Iris pigment epithelial cell (primary cell): ENCODE results near the gene EXOC4.

ENCODE experiments used
- DNase-seq: peaks from one replicate; pipeline ENCODE4 v3.0.0-alpha.2; 2011; ENCODE audit warnings: low read depth

EXOC4 gene

DNA sequence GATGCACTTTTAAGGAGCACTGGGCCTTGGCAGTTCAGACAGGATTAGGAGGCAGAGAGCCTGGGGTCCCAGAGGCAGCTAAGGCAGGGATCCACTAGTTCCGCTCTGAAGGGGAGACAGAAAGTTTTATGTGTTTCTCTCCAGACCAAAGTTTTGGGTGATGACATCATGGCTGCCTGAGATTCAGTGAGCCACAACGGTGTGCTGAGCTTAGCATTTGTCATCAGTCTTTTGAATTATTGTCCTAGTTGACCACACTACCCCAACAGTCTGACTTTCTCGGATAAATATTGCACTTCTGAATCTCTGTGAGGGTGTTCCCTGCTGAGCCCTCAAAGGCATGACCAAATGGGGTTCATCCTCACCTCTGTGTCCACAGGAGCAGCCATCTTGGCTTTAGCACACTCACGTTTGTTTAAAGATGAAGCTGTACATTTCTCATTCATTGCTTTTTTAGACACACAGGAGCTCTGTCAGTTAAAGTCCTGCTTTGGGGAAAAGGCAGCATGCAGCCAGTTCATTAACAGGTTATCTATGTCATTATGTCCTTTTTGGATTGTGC, 576.5 kb downstream of the EXOC4 start:
- peak; percentile 42 for DNase-seq

- DNase-seq = no peak
Observed at GRCh38 chr7:133830081-133830480, 577.2 kb downstream of the EXOC4 start.

DNA sequence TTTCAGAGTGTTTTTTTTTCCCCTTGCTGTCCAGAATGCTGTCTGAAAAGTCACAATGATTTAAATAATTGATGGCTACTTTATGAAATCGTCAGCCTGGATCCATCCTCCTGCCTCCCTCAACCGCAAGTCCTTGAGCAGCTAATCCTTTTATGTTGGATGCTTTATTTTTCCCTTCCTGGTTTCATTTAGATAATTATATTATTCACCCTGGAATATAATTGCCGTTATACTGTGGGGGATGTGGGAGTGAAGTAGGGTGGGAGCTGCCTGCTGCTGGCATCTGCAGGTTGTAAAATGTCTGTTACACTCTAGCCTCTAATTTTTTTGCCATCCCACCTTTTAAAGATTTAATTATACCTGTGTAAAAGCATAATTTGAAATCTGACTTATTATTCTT, 583.8 kb downstream of the EXOC4 start:
- DNase-seq = no peak

- DNase-seq = no peak
Observed at GRCh38 chr7:133837224-133837623, 584.3 kb downstream of the EXOC4 start.

GRCh38 chr7:133839121-133839520, 586.2 kb downstream of the EXOC4 start:
- no peak for DNase-seq

- DNase-seq = no peak
Observed at GRCh38 chr7:133843341-133843740, 590.5 kb downstream of the EXOC4 start.

- no peak for DNase-seq
Observed at GRCh38 chr7:133845005-133845404, 592.1 kb downstream of the EXOC4 start.

DNA sequence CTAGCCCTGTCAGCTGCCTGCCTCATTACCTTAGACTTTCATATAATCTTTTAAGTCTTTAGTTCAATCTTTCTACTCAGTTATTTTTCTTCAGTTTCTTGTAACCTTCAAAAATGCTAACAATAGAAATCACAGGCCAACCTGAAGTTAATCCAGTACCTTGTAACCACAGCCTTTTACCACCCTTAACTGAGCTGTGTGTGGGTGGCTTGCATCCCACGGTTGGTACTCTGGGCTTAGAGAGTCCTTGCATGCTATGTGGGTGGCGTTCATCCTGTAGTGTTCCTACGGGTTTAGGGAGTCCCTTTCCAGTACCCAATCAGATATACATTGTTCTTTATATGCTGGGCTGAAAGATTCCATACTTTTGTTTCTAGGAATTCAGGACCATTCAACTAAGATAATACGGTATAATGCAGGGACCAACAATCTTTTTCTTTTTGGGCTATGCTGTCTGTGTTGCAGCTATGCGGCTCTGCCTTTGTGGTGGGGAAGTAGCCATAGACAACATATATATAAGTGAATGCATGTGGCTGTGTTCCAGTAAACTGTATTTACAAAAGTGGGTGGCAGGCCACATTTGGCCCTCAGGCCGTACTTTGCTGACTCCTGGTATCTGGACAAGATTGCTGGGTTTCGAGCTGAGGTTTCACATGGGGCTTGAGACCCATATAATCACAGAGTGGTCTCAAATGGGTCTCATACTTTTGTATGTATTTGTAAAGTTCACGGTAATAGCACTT, 593.5 kb downstream of the EXOC4 start:
- no peak for DNase-seq

- no peak for DNase-seq
Observed at GRCh38 chr7:133850497-133851280, 597.8 kb downstream of the EXOC4 start.

GRCh38 chr7:133851411-133851810, 598.5 kb downstream of the EXOC4 start:
- DNase-seq = no peak

GRCh38 chr7:133853706-133854276, 600.9 kb downstream of the EXOC4 start:
- DNase-seq = peak; percentile 90

DNA sequence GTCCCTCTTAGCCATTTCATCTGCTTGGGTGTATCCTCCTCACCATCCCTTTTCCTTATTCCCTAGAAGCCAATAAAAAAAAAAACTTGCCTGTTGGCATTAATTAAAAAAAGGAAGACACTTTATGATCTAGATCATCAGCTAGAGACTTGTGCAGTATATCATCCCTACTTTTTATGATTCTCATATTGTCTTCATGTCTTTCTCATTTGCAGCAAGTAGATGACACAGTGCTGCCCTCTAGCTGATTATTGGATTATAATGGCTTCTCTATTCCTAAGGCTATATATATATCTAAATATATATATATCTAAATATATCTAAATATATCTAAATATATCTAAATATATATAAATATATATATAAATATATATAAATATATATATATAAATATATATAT, 601.9 kb downstream of the EXOC4 start:
- peak; percentile 69 for DNase-seq

DNA sequence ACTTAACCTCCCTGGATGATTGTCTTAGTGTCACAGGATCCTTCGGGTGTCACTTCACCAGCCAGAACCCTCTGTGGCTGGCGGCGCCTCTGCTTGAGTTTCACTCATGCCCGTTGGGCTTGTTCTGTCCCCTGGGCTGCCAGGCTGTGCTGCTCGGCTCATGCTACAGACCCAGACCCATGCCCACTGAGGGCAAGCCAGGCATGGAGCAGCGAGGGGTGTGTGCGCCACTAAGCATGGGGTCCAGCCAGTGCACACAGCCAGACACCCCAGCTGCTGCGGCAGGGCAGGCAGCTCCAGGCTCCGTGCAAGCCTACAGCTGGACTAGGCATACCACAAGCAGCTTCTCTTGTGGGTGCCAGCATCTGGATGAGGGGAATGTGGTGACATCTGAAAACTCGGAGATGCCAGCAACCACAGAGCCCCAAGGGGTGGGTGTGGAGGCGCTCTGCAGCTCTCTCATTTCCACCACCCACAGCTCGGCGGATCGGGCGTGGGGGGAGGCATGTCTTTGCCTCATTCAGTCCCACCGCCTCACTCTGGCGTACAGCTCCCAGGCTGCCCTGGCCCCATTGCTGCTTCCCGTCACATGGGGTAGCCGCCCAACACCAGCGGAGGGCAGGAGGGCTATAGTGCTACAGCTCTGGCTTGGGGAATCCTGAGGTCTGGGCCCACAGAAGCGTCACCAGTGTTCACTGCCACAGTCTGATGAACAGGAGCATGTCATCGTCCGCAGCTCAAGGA, 604.7 kb downstream of the EXOC4 start:
- no peak for DNase-seq

- DNase-seq = no peak
Observed at GRCh38 chr7:133858311-133858710, 605.4 kb downstream of the EXOC4 start.

- DNase-seq = no peak
Observed at GRCh38 chr7:133859231-133859630, 606.4 kb downstream of the EXOC4 start.

DNA sequence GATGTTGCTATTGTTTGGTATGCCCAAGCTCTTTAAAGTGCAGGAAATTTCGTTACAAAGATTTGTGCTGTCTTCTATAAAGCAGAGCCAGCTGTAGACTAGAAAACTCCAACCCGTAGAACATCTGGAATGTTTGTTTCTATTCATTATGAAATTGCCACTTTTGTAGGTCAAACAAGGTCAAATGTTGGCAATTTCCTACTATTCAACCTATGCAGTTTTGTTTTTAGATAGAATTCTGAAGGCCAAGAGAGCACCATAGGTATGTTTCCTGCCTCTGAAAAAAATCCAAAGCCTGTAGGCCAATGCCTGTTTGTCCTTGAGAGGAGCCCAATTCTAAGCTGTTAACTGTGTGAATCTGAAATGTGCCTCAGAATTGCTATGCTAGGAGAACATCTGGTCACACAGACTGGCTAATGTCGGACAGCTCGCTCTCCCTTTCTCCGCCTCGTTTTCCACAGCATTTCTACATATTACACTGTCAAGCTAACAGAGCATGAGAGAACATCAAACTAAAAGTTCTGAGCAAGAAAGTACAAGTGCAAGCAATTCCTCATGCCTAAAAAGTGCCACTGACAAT, 607.1 kb downstream of the EXOC4 start:
- DNase-seq = no peak

GRCh38 chr7:133860628-133861335, 607.9 kb downstream of the EXOC4 start:
- no peak for DNase-seq

GRCh38 chr7:133861876-133862275, 609.0 kb downstream of the EXOC4 start:
- DNase-seq = no peak

GRCh38 chr7:133863362-133864061, 610.6 kb downstream of the EXOC4 start:
- no peak for DNase-seq

- DNase-seq = no peak
Observed at GRCh38 chr7:133869556-133869955, 616.7 kb downstream of the EXOC4 start.
